Transverse colon (tissue), 4 donors: ENCODE data around the gene S1PR5.

Experiments used
- CTCF ChIP-seq, 5 experiments: fragments of 200-600 bp in 3 of 5; fragments of 450-650 bp in 2 of 5; sonication (generic) in 3 of 5; IDR thresholded peaks; 1 replicate in 2 of 5; 2 replicates in 3 of 5; pipeline ENCODE4 v1.5.1; 2016 to 2017; ENCODE audit warnings: antibody characterized with exemption in 5 of 5, inconsistent platforms in 3 of 5, mild to moderate bottlenecking in 2 of 5, moderate library complexity in 1 of 5
- EP300 ChIP-seq: sonication (generic); formaldehyde crosslinking; IDR thresholded peaks from one replicate; pipeline ENCODE4 v1.6.1; 2017; ENCODE audit warnings: antibody characterized with exemption, low read depth
- POLR2A ChIP-seq: fragments of 450-650 bp; IDR thresholded peaks from one replicate; pipeline ENCODE4 v1.6.1; 2016; ENCODE audit warnings: antibody characterized with exemption, mild to moderate bottlenecking, moderate library complexity
- POLR2AphosphoS5 ChIP-seq, 3 donors: sonication (generic); formaldehyde crosslinking; IDR thresholded peaks; one replicate each; pipeline ENCODE4 v1.6.1; 2016; ENCODE audit warnings: antibody characterized with exemption in 3 of 3

- TF ChIP-seq POLR2A, result peak; percentile 51
- TF ChIP-seq EP300, result peak; percentile 30
- TF ChIP-seq CTCF (IDR thresholded peaks at IDR 0.05), result no peak
- peak; percentile 45 to 75 (median 74) for TF ChIP-seq POLR2AphosphoS5 (IDR thresholded peaks at IDR 0.05)
These were observed 14.7 kb downstream of the S1PR5 start for GRCh38 chr19:10502524-10503001.
